Spleen (tissue), 11 donors: ENCODE data around the gene ARIH2. TPM values are rescaled to one million over a fixed set of nuclear protein-coding genes. Genes with fewer than 3 reads are reported as not detected.

Source experiments
- DNase-seq: peaks from one replicate; pipeline ENCODE4 v3.0.0-alpha.2; 2020
- H3K27ac ChIP-seq, 8 donors: fragments of 200-600 bp; sonication (generic) in 7 of 8; 1 replicate in 4 of 8; 2 replicates in 4 of 8; pipeline versions ENCODE4 v1.5.0 to v1.8.0; 2016 to 2021; ENCODE audit warnings: inconsistent platforms in 4 of 8, mild to moderate bottlenecking in 4 of 8, moderate library complexity in 1 of 8
- H3K27me3 ChIP-seq, 7 donors: fragments of 200-600 bp; sonication (generic) in 6 of 7; replicated peaks in 1 of 7; 1 replicate in 4 of 7; 2 replicates in 3 of 7; pipeline versions ENCODE4 v1.5.0 to v1.8.0; 2016 to 2021; ENCODE audit warnings: inconsistent platforms in 3 of 7, mild to moderate bottlenecking in 1 of 7
- H3K36me3 ChIP-seq, 6 donors: fragments of 200-600 bp; sonication (generic) in 5 of 6; 1 replicate in 4 of 6; 2 replicates in 2 of 6; pipeline versions ENCODE4 v1.5.0 to v1.8.0; 2016 to 2021; ENCODE audit warnings: inconsistent platforms in 2 of 6
- H3K4me1 ChIP-seq, 6 donors: fragments of 200-600 bp; sonication (generic) in 5 of 6; 1 replicate in 3 of 6; 2 replicates in 3 of 6; pipeline versions ENCODE4 v1.5.0 to v1.8.0; 2016 to 2021; ENCODE audit warnings: inconsistent platforms in 3 of 6
- H3K4me3 ChIP-seq, 8 donors: fragments of 200-600 bp; sonication (generic) in 7 of 8; 1 replicate in 4 of 8; 2 replicates in 4 of 8; pipeline versions ENCODE4 v1.5.0 to v1.8.0; 2016 to 2021; ENCODE audit warnings: inconsistent platforms in 4 of 8, mild to moderate bottlenecking in 4 of 8, moderate library complexity in 2 of 8
- H3K9me3 ChIP-seq, 8 donors: fragments of 200-600 bp; sonication (generic) in 7 of 8; 1 replicate in 4 of 8; 2 replicates in 4 of 8; pipeline versions ENCODE4 v1.5.0 to v1.8.0; 2016 to 2021; ENCODE audit warnings: inconsistent platforms in 4 of 8
- POLR2A ChIP-seq, 3 donors: fragments of 450-650 bp; IDR thresholded peaks; one replicate each; pipeline ENCODE4 v1.5.1; 2017; ENCODE audit warnings: antibody characterized with exemption in 3 of 3, mild to moderate bottlenecking in 1 of 3
- POLR2AphosphoS5 ChIP-seq, 3 donors: sonication (generic); formaldehyde crosslinking; IDR thresholded peaks; one replicate each; pipeline ENCODE4 v1.5.1; 2017; ENCODE audit warnings: antibody characterized with exemption in 3 of 3
- WGBS, 5 donors: extraction: QIAGEN DNeasy Blood & Tissue Kit in 3 of 5; methylation state at CpG; one replicate each; pipeline versions ENCODE4 v1.1.5 to v1.1.7; 2013 to 2018; 5-methylcytosine and 5-hydroxymethylcytosine counted together
- intact Hi-C: fragments of 100-400 bp; cut with DNase I; formaldehyde crosslinking; loops from one replicate; pipeline ENCODE4 v1.15.0; 2023; ENCODE audit warnings: low total_unique reads
- microRNA-seq, 3 donors: library from miRNA; unstranded; fragments of <30 nt; microRNA quantifications; one replicate each; pipeline versions ENCODE4 to v1.1.0, GENCODE V29; 2019 to 2020
- polyA plus RNA-seq, 3 donors: library from polyadenylated mRNA; stranded (reverse); fragments of 200-250 nt; gene quantifications; one replicate each; pipeline ENCODE4 v1.2.1, GENCODE V29; 2013
- small RNA-seq, 4 donors: library from RNA; depleted of rRNA; stranded (forward); fragments of <200 nt; gene quantifications; one replicate each; pipeline ENCODE3, GENCODE V24; 2016
- total RNA-seq, 7 donors: library from RNA; depleted of rRNA in 3 of 7; stranded (reverse); fragments of >200 nt in 3 of 7; fragmentation: NEBNext Ultra II Directional in 4 of 7; extraction: Animal tissue kit (Norgen Biotek cat#: 25700) in 4 of 7; gene quantifications; one replicate each; pipeline versions ENCODE4 v1.1.0 to v1.2.1, GENCODE V29; 2016 to 2021
- TF ChIP-seq, protein P1 (sequence below), 11 experiments: fragments of 200-600 bp in 7 of 11; fragments of 450-650 bp in 4 of 11; sonication (generic) in 4 of 11; IDR thresholded peaks in 8 of 11; conservative IDR thresholded peaks in 3 of 11; 1 replicate in 7 of 11; 2 replicates in 4 of 11; pipeline versions ENCODE4 v1.4.0 to v1.8.0; 2016 to 2021; ENCODE audit warnings: antibody characterized with exemption in 11 of 11, inconsistent platforms in 4 of 11, mild to moderate bottlenecking in 1 of 11
- donor health status: healthy with polysubstance abuse.
- donor health status: DM: no; HTN: no; CAD: no; lungs with moderate emphysema.
- donor health status: DM: no; HTN: no; CAD: no.
- donor health status: Bipolar disorder and iron deficiency.
- donor health status: healthy.
- donor health status: DM: no; HTN: no; CAD: no.
- donor health status: DM: yes; HTN: yes; CAD: no.

Gene ARIH2
- total and polyA plus RNA-seq, 10 donors, result 25.2 to 112 (median 94.5) TPM

- Histone ChIP-seq H3K4me3 (no peak overlapping the region), H3K27ac (peak overlapping the region in 2 of 8 donors; percentile 4 to 32), H3K36me3 (peaks cover 0 to 100% (median 84%) of the 10 kb centered on the region in 6 donors), H3K27me3 (no peaks in the 10 kb centered on the region), H3K9me3 (no peaks in the 10 kb centered on the region), H3K4me1 (peaks cover 0 to 10% (median 0%) of the 10 kb centered on the region in 6 donors)
- no peak for TF ChIP-seq POLR2A (IDR thresholded peaks at IDR 0.05)
- no peak for TF ChIP-seq POLR2AphosphoS5 (IDR thresholded peaks at IDR 0.05)
- TF ChIP-seq, protein P1, sequence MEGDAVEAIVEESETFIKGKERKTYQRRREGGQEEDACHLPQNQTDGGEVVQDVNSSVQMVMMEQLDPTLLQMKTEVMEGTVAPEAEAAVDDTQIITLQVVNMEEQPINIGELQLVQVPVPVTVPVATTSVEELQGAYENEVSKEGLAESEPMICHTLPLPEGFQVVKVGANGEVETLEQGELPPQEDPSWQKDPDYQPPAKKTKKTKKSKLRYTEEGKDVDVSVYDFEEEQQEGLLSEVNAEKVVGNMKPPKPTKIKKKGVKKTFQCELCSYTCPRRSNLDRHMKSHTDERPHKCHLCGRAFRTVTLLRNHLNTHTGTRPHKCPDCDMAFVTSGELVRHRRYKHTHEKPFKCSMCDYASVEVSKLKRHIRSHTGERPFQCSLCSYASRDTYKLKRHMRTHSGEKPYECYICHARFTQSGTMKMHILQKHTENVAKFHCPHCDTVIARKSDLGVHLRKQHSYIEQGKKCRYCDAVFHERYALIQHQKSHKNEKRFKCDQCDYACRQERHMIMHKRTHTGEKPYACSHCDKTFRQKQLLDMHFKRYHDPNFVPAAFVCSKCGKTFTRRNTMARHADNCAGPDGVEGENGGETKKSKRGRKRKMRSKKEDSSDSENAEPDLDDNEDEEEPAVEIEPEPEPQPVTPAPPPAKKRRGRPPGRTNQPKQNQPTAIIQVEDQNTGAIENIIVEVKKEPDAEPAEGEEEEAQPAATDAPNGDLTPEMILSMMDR (IDR thresholded peaks at IDR 0.05 in 8 of 11, conservative IDR thresholded peaks at IDR 0.05 in 3 of 11), result no peak
- intact Hi-C loops, result no loop called here
- WGBS, 5 donors, result 85 to 96% (median 93%) methylated on average over 3 of the region's 3 CpGs
- DNase-seq, result no peak
Observed at GRCh38 chr3:49035281-49035680, 116.6 kb downstream of the ARIH2 start.

Small RNA genes lying within 50 kb of the gene (microRNA-seq; reads per million reads assigned to microRNA genes)
- gene MIR191 (11,045 to 16,110 (median 15,301) reads per million in 3 donors), gene MIR425 (1,589 to 2,690 (median 1,916) reads per million in 3 donors)

Small RNA genes lying within 50 kb of the gene (small RNA-seq; reads per million reads assigned to genes)
- gene MIR191, result 2,515 to 5,399 (median 4,106) reads per million in 4 donors
- 14.1 to 26.1 (median 22.4) reads per million in 4 donors for gene MIR425

Other genes with a start within 250 kb of the ARIH2 start
- gene NCKIPSD, start 232.9 kb upstream of the ARIH2 start, total RNA-seq, result 10 to 100 TPM; 13.5 to 33.9 (median 19.9) TPM
- gene NCKIPSD, start 232.9 kb upstream of the ARIH2 start, polyA plus RNA-seq, result 10 to 100 TPM in 1 of 3 donors, 1 to 10 TPM in 2; 5.9 to 10.3 (median 6.3) TPM
- 100 to 1,000 TPM in 1 of 7 donors, 10 to 100 TPM in 6; 62.1 to 105 (median 74.8) TPM for gene IP6K2, start 201.6 kb upstream of the ARIH2 start, total RNA-seq
- 10 to 100 TPM; 64.8 to 81.5 (median 79.1) TPM for gene IP6K2, start 201.6 kb upstream of the ARIH2 start, polyA plus RNA-seq
- gene PRKAR2A, start 71.0 kb upstream of the ARIH2 start, total RNA-seq, result 10 to 100 TPM; 15.3 to 38.5 (median 26.3) TPM
- gene PRKAR2A, start 71.0 kb upstream of the ARIH2 start, polyA plus RNA-seq, result 1 to 10 TPM; 4.8 to 8.3 (median 5.0) TPM
- gene SLC25A20, start 20.0 kb upstream of the ARIH2 start, total RNA-seq, result 10 to 100 TPM; 13.0 to 51.2 (median 26.8) TPM
- 10 to 100 TPM; 16.1 to 31.7 (median 17.0) TPM for gene SLC25A20, start 20.0 kb upstream of the ARIH2 start, polyA plus RNA-seq
- gene P4HTM, start 71.4 kb downstream of the ARIH2 start, total RNA-seq, result 10 to 100 TPM; 27.3 to 49.3 (median 32.6) TPM
- gene P4HTM, start 71.4 kb downstream of the ARIH2 start, polyA plus RNA-seq, result 10 to 100 TPM; 20.8 to 37.2 (median 25.7) TPM
- 100 to 1,000 TPM; 109 to 171 (median 141) TPM for gene WDR6, start 88.5 kb downstream of the ARIH2 start, total RNA-seq
- 100 to 1,000 TPM in 2 of 3 donors, 10 to 100 TPM in 1; 96.9 to 169 (median 161) TPM for gene WDR6, start 88.5 kb downstream of the ARIH2 start, polyA plus RNA-seq
- gene DALRD3, start 99.7 kb downstream of the ARIH2 start, total RNA-seq, result 10 to 100 TPM; 16.4 to 27.5 (median 22.3) TPM
- gene DALRD3, start 99.7 kb downstream of the ARIH2 start, polyA plus RNA-seq, result 10 to 100 TPM; 28.5 to 32.0 (median 30.1) TPM
- 10 to 100 TPM; 63.8 to 98.5 (median 80.1) TPM for gene NDUFAF3, start 103.3 kb downstream of the ARIH2 start, total RNA-seq
- 10 to 100 TPM; 69.1 to 88.4 (median 77.4) TPM for gene NDUFAF3, start 103.3 kb downstream of the ARIH2 start, polyA plus RNA-seq
- 100 to 1,000 TPM in 2 of 7 donors, 10 to 100 TPM in 5; 84.4 to 104 (median 90.8) TPM for gene IMPDH2, start 110.6 kb downstream of the ARIH2 start, total RNA-seq
- 100 to 1,000 TPM in 2 of 3 donors, 10 to 100 TPM in 1; 99.2 to 127 (median 102) TPM for gene IMPDH2, start 110.6 kb downstream of the ARIH2 start, polyA plus RNA-seq
- 100 to 1,000 TPM in 5 of 7 donors, 10 to 100 TPM in 2; 88.2 to 127 (median 105) TPM for gene QRICH1, start 175.2 kb downstream of the ARIH2 start, total RNA-seq
- 10 to 100 TPM; 35.9 to 48.4 (median 47.6) TPM for gene QRICH1, start 175.2 kb downstream of the ARIH2 start, polyA plus RNA-seq
- gene QARS1, start 185.9 kb downstream of the ARIH2 start, total RNA-seq, result 100 to 1,000 TPM; 174 to 238 (median 212) TPM
- gene QARS1, start 185.9 kb downstream of the ARIH2 start, polyA plus RNA-seq, result 100 to 1,000 TPM; 206 to 329 (median 239) TPM
- 100 to 1,000 TPM in 2 of 7 donors, 10 to 100 TPM in 5; 59.5 to 108 (median 64.8) TPM for gene USP19, start 202.0 kb downstream of the ARIH2 start, total RNA-seq
- 10 to 100 TPM; 14.1 to 26.7 (median 17.2) TPM for gene USP19, start 202.0 kb downstream of the ARIH2 start, polyA plus RNA-seq
- 100 to 1,000 TPM; 168 to 331 (median 284) TPM for gene LAMB2, start 214.2 kb downstream of the ARIH2 start, total RNA-seq
- 100 to 1,000 TPM in 2 of 3 donors, 10 to 100 TPM in 1; 97.7 to 376 (median 264) TPM for gene LAMB2, start 214.2 kb downstream of the ARIH2 start, polyA plus RNA-seq
- 10 to 100 TPM; 20.5 to 45.4 (median 28.8) TPM for gene CCDC71, start 247.5 kb downstream of the ARIH2 start, total RNA-seq
- gene CCDC71, start 247.5 kb downstream of the ARIH2 start, polyA plus RNA-seq, result 10 to 100 TPM in 2 of 3 donors, 1 to 10 TPM in 1; 9.9 to 19.1 (median 16.3) TPM